GM12878 (cell line): ENCODE measurements around the gene CPA4. TPM values are rescaled to one million over a fixed set of nuclear protein-coding genes. Genes with fewer than 3 reads are reported as not detected.

ENCODE experiments used
- CBX5 ChIP-seq: sonication (generic); IDR thresholded peaks from 2 replicates; pipeline ENCODE4 v1.6.1; 2016; ENCODE audit warnings: low read depth, moderate library complexity, mild to moderate bottlenecking, inconsistent platforms
- ESRRA ChIP-seq: IDR thresholded peaks from 2 replicates; pipeline ENCODE4 v1.6.1; 2012; ENCODE audit warnings: mild to moderate bottlenecking, low read length, improper control_type of control experiment
- JUND ChIP-seq: IDR thresholded peaks from 2 replicates; pipeline ENCODE4 v1.6.1; 2012; ENCODE audit warnings: low read depth, mild to moderate bottlenecking, low read length, improper control_type of control experiment, moderate library complexity
- NFXL1 ChIP-seq: fragments of 450-650 bp; IDR thresholded peaks from 2 replicates; pipeline ENCODE4 v1.6.1; 2017; ENCODE audit warnings: antibody characterized with exemption, mild to moderate bottlenecking, borderline replicate concordance
- NFYB ChIP-seq: IDR thresholded peaks from 2 replicates; pipeline ENCODE4 v1.6.1; 2011; ENCODE audit warnings: low read depth, mild to moderate bottlenecking, low read length, improper control_type of control experiment, moderate library complexity; ENCODE audit not compliant: insufficient read depth
- NR2F1 ChIP-seq: fragments of 450-650 bp; conservative IDR thresholded peaks from 2 replicates; pipeline ENCODE4 v1.6.1; 2017; ENCODE audit warnings: mild to moderate bottlenecking
- RAD21 ChIP-seq: IDR thresholded peaks from 2 replicates; pipeline ENCODE4 v1.6.1; 2011; ENCODE audit warnings: mild to moderate bottlenecking, low read depth, low read length, moderate library complexity; ENCODE audit not compliant: insufficient read depth
- RAD51 ChIP-seq: fragments of 450-650 bp; IDR thresholded peaks from 2 replicates; pipeline ENCODE4 v1.6.1; 2016; ENCODE audit warnings: moderate library complexity, mild to moderate bottlenecking, inconsistent platforms
- RB1 ChIP-seq: fragments of 450-650 bp; formaldehyde crosslinking; IDR thresholded peaks from 2 replicates; pipeline ENCODE4 v1.6.1; 2017; ENCODE audit warnings: mild to moderate bottlenecking, borderline replicate concordance
- RUNX3 ChIP-seq: IDR thresholded peaks from 2 replicates; pipeline ENCODE4 v1.6.1; 2012; ENCODE audit warnings: low read length, inconsistent platforms
- SUZ12 ChIP-seq: fragments of 200-600 bp; sonication (generic); IDR thresholded peaks from one replicate; pipeline ENCODE4 v1.6.1; 2018; ENCODE audit warnings: antibody characterized with exemption, mild to moderate bottlenecking; ENCODE audit not compliant: unreplicated experiment
- TAF1 ChIP-seq: IDR thresholded peaks from 2 replicates; pipeline ENCODE4 v1.6.1; 2011; ENCODE audit warnings: mild to moderate bottlenecking, low read depth, low read length, borderline replicate concordance
- polyA plus RNA-seq, 11 experiments: library from polyadenylated mRNA; depleted of rRNA in 4 of 11; unstranded in 6 of 11; stranded (reverse) in 5 of 11; fragments of >200 nt; fragmentation: Nextera tagmentation in 4 of 11; fragmentation: Illumina TruSeq in 1 of 11; extraction: Ambion mirVana in 4 of 11; extraction: Trizol in 1 of 11; gene quantifications; 1 replicate in 1 of 11; 2 replicates in 10 of 11; pipeline versions ENCODE4 v1.2.1 to v1.2.3, GENCODE V29; 2011 to 2016; ENCODE audit warnings: inconsistent platforms in 2 of 11, missing spikeins in 2 of 11, low read depth in 1 of 11
- total RNA-seq, 4 experiments: library from RNA; depleted of rRNA in 3 of 4; stranded (reverse); fragments of >200 nt in 3 of 4; fragmentation: Illumina TruSeq in 1 of 4; extraction: Trizol in 1 of 4; gene quantifications; 2 replicates each; pipeline versions ENCODE4 v1.2.1 to v1.2.3, GENCODE V29; 2013 to 2021
- TF ChIP-seq, protein P1 (sequence below): fragments of 450-650 bp; IDR thresholded peaks from 2 replicates; pipeline ENCODE4 v1.6.1; 2014; ENCODE audit warnings: mild to moderate bottlenecking
- TF ChIP-seq, protein P2 (sequence below): fragments of 450-650 bp; IDR thresholded peaks from 2 replicates; pipeline ENCODE4 v1.6.1; 2017; ENCODE audit warnings: mild to moderate bottlenecking, low read depth, inconsistent platforms; ENCODE audit not compliant: poor library complexity, severe bottlenecking
- TF ChIP-seq, protein P3 (sequence below): IDR thresholded peaks from 2 replicates; pipeline ENCODE4 v1.6.1; 2012; ENCODE audit warnings: low read length, inconsistent platforms
- TF ChIP-seq, protein P4 (sequence below): IDR thresholded peaks from 2 replicates; pipeline ENCODE4 v1.6.1; 2012; ENCODE audit warnings: improper control_type of control experiment, low read depth, low read length; ENCODE audit not compliant: insufficient replicate concordance
- TF ChIP-seq, protein P5 (sequence below), 3 experiments: IDR thresholded peaks in 2 of 3; conservative IDR thresholded peaks in 1 of 3; 2 replicates each; pipeline ENCODE4 v1.5.1; 2011; ENCODE audit warnings: low read depth in 3 of 3, low read length in 3 of 3, mild to moderate bottlenecking in 3 of 3, control low read depth in 2 of 3, moderate library complexity in 2 of 3, inconsistent platforms in 1 of 3, mixed read lengths in 1 of 3; ENCODE audit not compliant: control insufficient read depth in 2 of 3, insufficient read depth in 1 of 3; ENCODE audit errors: extremely low read depth in 1 of 3

CPA4 gene
- total and polyA plus RNA-seq, 10 of the 15 experiments (the other 5 are each of a cell fraction or from before 2014, with no cell fraction given), result 0.05 to 0.35 (median 0.18) TPM; not detected in 1

DNA sequence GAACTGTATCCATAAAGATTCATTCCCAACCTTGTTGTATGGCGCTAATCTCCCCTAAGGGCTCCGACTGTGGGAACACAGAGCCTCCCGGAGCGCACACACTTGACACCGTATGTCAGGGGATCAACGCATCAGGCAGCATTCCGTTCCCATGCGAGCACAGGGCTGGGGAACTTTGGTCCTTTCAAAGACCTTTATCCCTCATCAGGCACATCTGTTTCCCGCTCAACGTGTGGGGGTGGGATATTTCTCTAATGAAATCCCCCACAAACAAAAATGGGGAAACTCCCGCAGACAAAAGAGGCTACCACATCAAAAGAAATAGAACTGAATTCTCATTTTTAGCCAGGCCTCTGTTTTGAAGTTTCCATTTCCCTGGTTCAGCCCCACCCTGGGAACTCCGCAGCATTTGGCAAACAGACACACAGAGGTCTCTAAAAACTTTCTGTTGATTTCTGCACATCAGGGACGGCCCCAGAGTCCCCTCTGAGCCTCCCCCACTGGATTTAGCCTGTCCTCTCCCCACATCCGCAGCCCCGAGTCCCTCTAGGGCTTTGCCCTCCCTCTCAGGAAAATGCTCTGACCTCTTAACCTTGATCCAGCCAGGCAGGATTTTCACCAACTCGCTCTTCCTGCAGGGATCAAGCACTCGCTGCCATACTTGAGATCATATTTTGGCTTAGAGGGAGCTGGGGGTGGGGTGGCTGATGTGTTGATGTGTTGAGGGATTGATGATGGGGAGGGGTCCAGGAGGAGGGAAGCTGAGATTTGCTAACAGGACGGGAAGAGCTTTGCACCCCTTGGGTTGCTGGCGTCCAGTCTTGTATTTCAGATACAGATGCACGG lies 58.2 kb downstream of the CPA4 start (continued):
- TF ChIP-seq, protein P1, sequence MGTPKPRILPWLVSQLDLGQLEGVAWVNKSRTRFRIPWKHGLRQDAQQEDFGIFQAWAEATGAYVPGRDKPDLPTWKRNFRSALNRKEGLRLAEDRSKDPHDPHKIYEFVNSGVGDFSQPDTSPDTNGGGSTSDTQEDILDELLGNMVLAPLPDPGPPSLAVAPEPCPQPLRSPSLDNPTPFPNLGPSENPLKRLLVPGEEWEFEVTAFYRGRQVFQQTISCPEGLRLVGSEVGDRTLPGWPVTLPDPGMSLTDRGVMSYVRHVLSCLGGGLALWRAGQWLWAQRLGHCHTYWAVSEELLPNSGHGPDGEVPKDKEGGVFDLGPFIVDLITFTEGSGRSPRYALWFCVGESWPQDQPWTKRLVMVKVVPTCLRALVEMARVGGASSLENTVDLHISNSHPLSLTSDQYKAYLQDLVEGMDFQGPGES, result no peak
- peak; percentile 0; the same call in 1 of the 2 replicates for TF ChIP-seq RAD21
- TF ChIP-seq SUZ12, result no peak
- TF ChIP-seq RB1, result no peak
- no peak for TF ChIP-seq ESRRA
- no peak for TF ChIP-seq CBX5
- TF ChIP-seq RAD51, result no peak
- TF ChIP-seq JUND, result no peak
- TF ChIP-seq NFXL1, result no peak
- TF ChIP-seq, protein P2, sequence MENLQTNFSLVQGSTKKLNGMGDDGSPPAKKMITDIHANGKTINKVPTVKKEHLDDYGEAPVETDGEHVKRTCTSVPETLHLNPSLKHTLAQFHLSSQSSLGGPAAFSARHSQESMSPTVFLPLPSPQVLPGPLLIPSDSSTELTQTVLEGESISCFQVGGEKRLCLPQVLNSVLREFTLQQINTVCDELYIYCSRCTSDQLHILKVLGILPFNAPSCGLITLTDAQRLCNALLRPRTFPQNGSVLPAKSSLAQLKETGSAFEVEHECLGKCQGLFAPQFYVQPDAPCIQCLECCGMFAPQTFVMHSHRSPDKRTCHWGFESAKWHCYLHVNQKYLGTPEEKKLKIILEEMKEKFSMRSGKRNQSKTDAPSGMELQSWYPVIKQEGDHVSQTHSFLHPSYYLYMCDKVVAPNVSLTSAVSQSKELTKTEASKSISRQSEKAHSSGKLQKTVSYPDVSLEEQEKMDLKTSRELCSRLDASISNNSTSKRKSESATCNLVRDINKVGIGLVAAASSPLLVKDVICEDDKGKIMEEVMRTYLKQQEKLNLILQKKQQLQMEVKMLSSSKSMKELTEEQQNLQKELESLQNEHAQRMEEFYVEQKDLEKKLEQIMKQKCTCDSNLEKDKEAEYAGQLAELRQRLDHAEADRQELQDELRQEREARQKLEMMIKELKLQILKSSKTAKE, result no peak
- TF ChIP-seq, protein P3, sequence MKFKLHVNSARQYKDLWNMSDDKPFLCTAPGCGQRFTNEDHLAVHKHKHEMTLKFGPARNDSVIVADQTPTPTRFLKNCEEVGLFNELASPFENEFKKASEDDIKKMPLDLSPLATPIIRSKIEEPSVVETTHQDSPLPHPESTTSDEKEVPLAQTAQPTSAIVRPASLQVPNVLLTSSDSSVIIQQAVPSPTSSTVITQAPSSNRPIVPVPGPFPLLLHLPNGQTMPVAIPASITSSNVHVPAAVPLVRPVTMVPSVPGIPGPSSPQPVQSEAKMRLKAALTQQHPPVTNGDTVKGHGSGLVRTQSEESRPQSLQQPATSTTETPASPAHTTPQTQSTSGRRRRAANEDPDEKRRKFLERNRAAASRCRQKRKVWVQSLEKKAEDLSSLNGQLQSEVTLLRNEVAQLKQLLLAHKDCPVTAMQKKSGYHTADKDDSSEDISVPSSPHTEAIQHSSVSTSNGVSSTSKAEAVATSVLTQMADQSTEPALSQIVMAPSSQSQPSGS, result peak; percentile 67
- TF ChIP-seq TAF1, result no peak
- TF ChIP-seq RUNX3, result peak; percentile 97
- no peak; the same call in 1 of the 2 replicates for TF ChIP-seq NR2F1
- TF ChIP-seq, protein P4, sequence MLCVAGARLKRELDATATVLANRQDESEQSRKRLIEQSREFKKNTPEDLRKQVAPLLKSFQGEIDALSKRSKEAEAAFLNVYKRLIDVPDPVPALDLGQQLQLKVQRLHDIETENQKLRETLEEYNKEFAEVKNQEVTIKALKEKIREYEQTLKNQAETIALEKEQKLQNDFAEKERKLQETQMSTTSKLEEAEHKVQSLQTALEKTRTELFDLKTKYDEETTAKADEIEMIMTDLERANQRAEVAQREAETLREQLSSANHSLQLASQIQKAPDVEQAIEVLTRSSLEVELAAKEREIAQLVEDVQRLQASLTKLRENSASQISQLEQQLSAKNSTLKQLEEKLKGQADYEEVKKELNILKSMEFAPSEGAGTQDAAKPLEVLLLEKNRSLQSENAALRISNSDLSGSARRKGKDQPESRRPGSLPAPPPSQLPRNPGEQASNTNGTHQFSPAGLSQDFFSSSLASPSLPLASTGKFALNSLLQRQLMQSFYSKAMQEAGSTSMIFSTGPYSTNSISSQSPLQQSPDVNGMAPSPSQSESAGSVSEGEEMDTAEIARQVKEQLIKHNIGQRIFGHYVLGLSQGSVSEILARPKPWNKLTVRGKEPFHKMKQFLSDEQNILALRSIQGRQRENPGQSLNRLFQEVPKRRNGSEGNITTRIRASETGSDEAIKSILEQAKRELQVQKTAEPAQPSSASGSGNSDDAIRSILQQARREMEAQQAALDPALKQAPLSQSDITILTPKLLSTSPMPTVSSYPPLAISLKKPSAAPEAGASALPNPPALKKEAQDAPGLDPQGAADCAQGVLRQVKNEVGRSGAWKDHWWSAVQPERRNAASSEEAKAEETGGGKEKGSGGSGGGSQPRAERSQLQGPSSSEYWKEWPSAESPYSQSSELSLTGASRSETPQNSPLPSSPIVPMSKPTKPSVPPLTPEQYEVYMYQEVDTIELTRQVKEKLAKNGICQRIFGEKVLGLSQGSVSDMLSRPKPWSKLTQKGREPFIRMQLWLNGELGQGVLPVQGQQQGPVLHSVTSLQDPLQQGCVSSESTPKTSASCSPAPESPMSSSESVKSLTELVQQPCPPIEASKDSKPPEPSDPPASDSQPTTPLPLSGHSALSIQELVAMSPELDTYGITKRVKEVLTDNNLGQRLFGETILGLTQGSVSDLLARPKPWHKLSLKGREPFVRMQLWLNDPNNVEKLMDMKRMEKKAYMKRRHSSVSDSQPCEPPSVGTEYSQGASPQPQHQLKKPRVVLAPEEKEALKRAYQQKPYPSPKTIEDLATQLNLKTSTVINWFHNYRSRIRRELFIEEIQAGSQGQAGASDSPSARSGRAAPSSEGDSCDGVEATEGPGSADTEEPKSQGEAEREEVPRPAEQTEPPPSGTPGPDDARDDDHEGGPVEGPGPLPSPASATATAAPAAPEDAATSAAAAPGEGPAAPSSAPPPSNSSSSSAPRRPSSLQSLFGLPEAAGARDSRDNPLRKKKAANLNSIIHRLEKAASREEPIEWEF, result no peak
- TF ChIP-seq, protein P5, sequence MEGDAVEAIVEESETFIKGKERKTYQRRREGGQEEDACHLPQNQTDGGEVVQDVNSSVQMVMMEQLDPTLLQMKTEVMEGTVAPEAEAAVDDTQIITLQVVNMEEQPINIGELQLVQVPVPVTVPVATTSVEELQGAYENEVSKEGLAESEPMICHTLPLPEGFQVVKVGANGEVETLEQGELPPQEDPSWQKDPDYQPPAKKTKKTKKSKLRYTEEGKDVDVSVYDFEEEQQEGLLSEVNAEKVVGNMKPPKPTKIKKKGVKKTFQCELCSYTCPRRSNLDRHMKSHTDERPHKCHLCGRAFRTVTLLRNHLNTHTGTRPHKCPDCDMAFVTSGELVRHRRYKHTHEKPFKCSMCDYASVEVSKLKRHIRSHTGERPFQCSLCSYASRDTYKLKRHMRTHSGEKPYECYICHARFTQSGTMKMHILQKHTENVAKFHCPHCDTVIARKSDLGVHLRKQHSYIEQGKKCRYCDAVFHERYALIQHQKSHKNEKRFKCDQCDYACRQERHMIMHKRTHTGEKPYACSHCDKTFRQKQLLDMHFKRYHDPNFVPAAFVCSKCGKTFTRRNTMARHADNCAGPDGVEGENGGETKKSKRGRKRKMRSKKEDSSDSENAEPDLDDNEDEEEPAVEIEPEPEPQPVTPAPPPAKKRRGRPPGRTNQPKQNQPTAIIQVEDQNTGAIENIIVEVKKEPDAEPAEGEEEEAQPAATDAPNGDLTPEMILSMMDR (IDR thresholded peaks at IDR 0.05 in 2 of 3, conservative IDR thresholded peaks at IDR 0.05 in 1 of 3; ENCODE audit: control insufficient read depth in 2 of 3, extremely low read depth in 1 of 3, insufficient read depth in 1 of 3, low read depth in 3 of 3, low read length in 3 of 3), result no peak
- no peak for TF ChIP-seq NFYB
